HG03565 (cell line): Measurements from ENCODE around the gene PRDX5.

Source experiments
- ATAC-seq: cut with Tn5 transposase; IDR thresholded peaks from one replicate; pipeline ENCODE4 v1.9.1; 2021; ENCODE audit warnings: mild to moderate bottlenecking, moderate library complexity; ENCODE audit not compliant: unreplicated experiment

PRDX5 gene

GRCh38 chr11:64343767-64344559 lies 26.0 kb downstream of the PRDX5 start:
- no peak for ATAC-seq

DNA sequence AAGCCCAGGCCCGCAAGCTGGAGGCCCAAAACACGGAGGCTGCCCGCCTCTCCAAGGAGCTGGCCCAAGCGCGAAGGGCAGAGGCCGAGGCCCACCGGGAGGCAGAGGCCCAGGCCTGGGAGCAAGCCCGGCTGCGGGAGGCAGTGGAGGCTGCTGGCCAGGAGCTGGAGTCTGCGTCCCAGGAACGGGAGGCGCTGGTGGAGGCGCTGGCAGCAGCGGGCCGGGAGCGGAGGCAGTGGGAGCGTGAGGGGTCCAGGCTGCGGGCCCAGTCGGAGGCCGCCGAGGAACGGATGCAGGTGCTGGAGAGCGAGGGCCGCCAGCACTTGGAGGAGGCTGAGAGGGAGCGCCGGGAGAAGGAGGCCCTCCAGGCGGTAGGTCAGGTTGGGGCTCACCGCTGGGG lies 26.9 kb downstream of the PRDX5 start:
- ATAC-seq, result no peak

- ATAC-seq, result no peak
These were observed 29.4 kb downstream of the PRDX5 start for GRCh38 chr11:64347193-64347867.

DNA sequence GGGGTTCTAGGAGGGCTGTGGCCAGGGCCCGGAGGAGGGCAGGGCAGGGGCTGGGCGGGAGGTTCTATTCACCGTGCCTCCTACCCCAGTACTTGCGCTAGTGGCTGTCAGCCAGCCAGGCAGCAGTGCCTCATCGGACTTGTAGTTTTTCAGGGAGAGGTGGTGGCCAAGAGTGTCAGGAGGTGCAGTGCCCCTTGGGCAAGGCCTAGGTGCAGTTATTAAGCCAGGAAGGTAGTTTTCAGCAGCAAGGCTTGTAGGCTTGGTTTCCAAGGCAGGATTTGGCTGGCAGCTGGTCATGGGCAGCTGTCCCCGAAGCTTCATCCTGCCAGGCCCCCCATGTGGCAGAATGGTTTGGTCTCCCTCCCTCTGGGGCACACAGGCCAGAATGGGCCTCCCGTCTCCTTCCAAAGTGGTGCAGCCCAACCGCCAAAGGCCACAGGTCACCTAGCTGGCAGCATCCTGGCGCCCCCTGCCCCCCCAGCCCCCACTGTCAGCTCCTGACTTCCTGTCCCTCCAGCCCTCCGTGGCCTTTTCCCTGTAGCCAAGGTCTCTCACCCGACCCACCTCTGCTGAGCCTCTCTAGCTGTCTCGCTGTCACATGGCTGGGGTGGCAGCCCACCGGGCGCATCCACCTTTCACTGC lies 30.6 kb downstream of the PRDX5 start:
- no peak for ATAC-seq

DNA sequence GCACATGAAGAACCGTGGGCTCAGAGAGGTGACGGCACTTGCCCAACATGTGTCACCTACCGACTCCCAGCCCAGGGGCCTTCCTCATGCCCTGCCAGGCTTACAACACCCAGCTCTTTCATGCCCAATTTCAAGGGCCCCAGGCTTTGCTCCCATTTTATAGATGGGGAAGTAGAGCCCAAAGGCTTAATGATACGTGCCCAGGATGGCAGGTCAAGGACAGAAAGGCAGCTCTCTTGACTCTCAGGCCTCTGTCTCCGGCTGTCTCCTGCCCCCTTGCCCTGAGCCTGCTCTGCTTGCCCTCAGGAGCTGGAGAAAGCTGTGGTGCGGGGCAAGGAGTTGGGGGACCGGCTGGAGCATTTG lies 31.1 kb downstream of the PRDX5 start:
- no peak for ATAC-seq

DNA sequence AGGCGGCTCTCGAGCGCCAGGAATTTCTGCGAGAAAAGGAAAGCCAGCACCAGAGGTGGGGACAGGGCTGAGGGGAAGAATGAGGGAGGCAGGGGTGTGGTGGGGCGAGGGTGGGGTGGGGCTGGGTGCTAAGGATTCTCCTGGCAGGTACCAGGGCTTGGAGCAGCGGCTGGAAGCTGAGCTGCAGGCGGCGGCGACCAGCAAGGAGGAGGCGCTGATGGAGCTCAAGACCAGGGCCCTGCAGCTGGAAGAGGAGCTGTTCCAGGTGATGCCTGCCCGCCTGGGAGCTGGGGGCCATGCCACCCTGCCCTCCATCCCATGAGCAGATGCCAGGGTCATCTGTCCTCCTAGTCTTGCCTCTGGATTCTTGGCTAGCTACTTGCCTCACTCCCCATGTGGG lies 31.5 kb downstream of the PRDX5 start:
- ATAC-seq, result no peak

GRCh38 chr11:64351136-64351631 lies 33.3 kb downstream of the PRDX5 start:
- ATAC-seq, result no peak

- ATAC-seq, result no peak
These were observed 34.4 kb downstream of the PRDX5 start for GRCh38 chr11:64352099-64352994.

DNA sequence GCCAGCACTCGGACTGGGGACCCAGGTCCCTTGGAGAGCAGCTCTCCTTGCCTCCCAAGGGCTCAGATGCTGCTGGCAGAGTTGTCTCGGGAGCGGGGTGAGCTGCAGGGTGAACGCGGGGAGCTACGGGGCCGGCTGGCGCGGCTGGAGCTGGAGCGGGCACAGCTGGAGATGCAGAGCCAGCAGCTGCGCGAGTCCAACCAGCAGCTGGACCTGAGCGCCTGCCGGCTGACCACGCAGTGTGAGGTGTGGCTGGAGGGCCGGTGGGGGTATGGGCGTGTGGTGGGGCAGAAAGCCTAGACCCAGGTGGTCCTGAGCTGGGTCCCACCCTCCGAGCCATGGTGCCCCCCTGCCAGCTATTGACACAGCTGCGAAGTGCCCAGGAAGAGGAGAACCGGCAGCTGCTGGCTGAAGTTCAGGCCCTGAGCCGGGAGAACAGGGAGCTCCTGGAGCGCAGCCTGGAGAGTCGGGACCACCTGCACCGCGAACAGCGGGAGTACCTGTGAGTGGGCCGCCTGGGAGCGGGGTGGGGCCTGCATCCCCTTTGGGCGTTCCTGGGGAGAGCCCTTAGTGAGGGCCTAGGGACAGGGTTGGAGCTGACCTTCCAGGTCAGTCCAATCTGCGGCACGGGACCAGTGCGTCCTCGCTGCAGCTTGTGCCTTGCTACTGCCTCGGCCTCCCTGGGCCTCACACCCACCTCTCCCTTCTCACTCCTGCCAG lies 35.2 kb downstream of the PRDX5 start:
- no peak for ATAC-seq

GRCh38 chr11:64353715-64354506 lies 36.0 kb downstream of the PRDX5 start:
- no peak for ATAC-seq

DNA sequence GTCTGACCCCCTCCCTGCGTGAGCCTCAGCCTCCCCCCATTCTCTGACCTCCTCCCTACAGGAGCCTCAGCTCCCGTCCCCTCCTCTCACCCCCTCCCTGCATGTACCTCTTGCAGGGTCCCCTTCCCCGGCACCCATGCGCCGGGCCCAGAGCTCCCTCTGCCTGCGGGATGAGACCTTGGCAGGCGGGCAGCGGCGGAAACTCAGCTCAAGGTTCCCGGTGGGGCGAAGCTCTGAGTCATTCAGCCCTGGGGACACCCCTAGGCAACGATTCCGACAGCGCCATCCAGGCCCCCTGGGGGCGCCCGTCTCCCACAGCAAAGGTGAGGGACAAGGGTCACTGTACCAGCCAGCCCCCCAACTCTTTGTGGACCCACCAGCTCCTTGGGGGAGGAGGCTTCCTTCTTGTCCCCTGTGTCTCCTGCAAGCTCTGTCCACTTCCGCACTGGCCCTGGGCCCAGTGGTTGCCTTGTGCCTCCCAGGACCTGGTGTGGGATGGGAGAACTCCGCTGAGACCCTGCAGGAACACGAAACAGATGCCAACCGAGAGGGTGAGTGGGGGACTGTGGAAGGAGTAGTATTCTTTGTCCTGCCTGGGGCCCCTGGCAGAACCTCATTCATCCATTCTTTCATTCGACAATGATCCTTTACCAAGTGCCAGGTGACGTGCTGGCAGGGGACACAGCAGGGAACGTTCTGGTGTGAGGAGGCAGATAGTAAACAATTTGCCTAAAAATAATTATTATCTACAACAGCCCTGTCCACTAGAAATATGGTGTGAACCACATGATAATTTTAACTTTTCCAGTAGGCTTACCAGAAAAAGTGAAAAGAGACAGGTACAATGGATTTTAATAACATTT lies 37.4 kb downstream of the PRDX5 start:
- ATAC-seq, result no peak

DNA sequence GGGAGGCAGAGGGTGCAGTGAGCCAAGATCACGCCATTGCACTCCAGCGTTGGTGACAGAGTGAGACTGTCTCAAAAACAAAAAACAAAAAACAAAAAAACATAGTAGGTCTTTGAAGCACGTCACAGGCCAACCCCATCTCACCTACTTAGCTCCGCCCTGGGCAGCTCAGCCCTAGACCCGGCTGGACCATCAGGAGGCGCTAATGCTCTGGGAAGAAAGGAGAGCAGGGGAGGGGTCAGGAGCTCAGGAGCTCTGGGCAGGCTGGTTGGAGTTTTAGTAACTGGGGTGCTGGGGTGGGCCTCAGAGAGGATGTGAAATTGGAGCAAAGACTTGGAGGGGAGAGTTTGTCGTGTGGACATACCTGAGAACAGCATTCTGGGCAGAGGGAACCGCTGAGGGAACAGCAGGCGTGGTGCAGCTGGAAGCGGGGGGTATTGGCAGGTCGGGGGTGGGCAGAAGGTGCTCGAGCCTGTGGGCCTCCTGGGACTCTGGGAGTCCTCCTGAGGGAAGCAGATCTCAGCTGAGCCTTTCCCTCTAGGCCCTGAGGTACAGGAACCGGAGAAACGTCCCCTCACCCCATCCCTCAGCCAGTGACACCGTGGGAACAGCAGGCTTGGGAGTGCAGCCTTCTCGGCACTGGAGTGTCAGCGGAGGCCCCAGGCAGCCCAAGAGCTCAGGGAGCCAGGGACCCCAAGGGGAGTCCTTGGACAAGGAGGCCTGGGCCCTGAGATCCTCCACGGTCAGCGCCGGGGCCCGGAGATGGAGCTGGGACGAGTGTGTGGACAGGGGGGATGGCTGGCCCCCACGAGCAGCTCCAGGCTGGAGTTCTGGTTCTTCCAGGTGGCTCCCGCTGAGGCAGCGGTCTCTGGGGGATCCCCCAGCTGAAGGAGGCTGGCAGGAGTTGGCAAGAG lies 38.8 kb downstream of the PRDX5 start:
- no peak for ATAC-seq

DNA sequence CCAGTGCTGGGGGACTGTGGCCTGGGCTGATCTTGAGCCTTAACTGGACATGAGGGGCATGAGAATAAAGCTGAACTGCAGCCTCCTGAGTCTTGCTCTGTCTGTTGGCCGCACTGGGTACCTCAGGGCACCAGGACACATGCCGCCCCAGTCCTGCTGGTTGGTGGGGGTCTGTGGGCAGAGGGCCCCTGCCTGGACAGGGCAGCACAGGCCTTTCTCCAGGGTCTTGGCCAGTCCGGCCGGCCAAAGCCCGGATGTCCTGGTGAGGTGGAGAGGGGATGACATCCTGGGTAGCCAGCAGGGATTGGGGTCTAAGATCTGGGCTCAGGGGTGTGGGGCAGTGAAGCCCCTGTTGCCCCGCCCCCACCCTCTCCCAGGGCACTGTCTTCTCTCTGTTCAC lies 39.5 kb downstream of the PRDX5 start:
- no peak for ATAC-seq

DNA sequence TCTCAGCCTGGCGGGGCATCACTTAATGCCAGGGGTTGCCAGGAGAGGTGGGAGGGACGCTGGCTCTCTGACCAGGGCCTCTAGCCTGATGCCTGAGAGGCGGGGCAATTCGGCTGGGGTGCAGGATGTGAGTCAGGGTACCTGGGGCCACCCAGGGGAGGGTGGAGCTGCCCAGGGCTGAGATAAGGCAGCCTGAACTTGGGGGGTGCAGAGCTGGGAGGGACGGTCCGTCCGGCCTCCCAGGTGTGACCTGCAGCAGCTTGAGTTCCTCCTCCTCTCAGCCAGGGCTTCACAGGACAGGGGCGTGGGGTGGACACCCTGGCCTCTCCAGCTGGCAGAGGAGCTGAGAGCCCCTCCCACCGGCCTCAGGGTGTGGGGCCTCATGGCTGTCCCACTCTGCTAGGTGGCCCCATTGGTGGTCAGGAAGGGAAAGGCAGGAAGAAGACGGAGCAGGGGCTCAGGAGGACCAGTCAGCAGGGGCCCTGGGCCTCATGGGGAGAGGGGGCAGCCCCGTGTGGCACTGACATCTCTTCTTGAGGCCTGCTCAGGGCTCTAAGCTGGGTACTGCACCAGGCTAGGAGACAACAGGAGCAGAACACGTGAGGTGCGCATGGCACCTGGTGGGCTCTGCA lies 40.1 kb downstream of the PRDX5 start:
- no peak for ATAC-seq

DNA sequence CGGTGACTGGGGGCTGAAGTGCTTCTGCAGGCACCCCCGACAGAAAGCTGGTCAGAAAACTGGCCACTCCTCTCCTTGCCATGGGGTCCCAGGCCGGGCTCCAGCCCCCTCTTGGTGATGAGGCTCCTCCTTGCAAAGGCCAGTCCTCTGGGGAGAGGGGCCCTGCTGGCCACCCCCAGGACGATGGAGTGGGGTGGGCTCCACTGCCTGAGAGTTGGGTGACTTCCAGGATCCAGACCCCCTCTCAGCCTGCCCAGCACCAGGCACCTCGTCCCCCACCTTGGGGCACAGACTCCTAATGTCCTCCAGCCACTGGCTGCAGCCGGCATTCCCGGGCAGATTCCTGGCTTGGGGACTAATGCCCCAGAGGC lies 40.6 kb downstream of the PRDX5 start:
- ATAC-seq, result no peak

- ATAC-seq, result no peak
These were observed 41.2 kb downstream of the PRDX5 start, which contains the start of gene RPS6KA4 for GRCh38 chr11:64358907-64359711. Gene RPS6KA4 (plus strand): TSS chr11:64359162. CDS start chr11:64359236, 74 bp downstream.
